Gastroesophageal sphincter (tissue), 4 donors: ENCODE results near the gene METRNL. TPM values are rescaled to one million over a fixed set of nuclear protein-coding genes. Genes with fewer than 3 reads are reported as not detected.

Source experiments
- ATAC-seq: fragments of 150-250 bp; one replicate; pipeline ENCODE4 v1.9.1; 2016; ENCODE audit warnings: mild to moderate bottlenecking, moderate library complexity
- H3K27ac ChIP-seq, 4 donors: fragments of 200-600 bp; sonication (generic) in 3 of 4; 1 replicate in 3 of 4; 2 replicates in 1 of 4; pipeline ENCODE4 v1.5.1; 2016 to 2019
- H3K27me3 ChIP-seq: fragments of 200-600 bp; sonication (generic); one replicate; pipeline ENCODE4 v1.5.1; 2019
- H3K36me3 ChIP-seq, 2 donors: fragments of 200-600 bp; sonication (generic); one replicate each; pipeline ENCODE4 v1.5.1; 2019; ENCODE audit warnings: control low read depth in 1 of 2
- H3K4me1 ChIP-seq, 3 donors: fragments of 200-600 bp; sonication (generic); 1 replicate in 2 of 3; 2 replicates in 1 of 3; pipeline ENCODE4 v1.5.1; 2016 to 2019; ENCODE audit warnings: control low read depth in 2 of 3
- H3K4me3 ChIP-seq, 2 donors: fragments of 200-600 bp; sonication (generic); one replicate each; pipeline ENCODE4 v1.5.1; 2019; ENCODE audit warnings: mild to moderate bottlenecking in 1 of 2, moderate library complexity in 1 of 2
- H3K9me3 ChIP-seq, 3 donors: fragments of 200-600 bp; sonication (generic); one replicate each; pipeline ENCODE4 v1.5.1; 2017 to 2019; ENCODE audit warnings: control low read depth in 2 of 3
- CTCF ChIP-seq, 4 experiments: fragments of 200-600 bp in 2 of 4; fragments of 450-650 bp in 2 of 4; sonication (generic) in 1 of 4; IDR thresholded peaks; one replicate each; pipeline ENCODE4 v1.5.1; 2017 to 2019; ENCODE audit warnings: antibody characterized with exemption in 4 of 4, mild to moderate bottlenecking in 2 of 4, moderate library complexity in 2 of 4
- EP300 ChIP-seq: sonication (generic); formaldehyde crosslinking; IDR thresholded peaks from one replicate; pipeline ENCODE4 v1.6.1; 2017; ENCODE audit warnings: antibody characterized with exemption, mild to moderate bottlenecking
- POLR2A ChIP-seq, 2 donors: fragments of 450-650 bp; IDR thresholded peaks; one replicate each; pipeline ENCODE4 v1.6.1; 2017; ENCODE audit warnings: antibody characterized with exemption in 2 of 2, mild to moderate bottlenecking in 2 of 2, moderate library complexity in 1 of 2
- POLR2AphosphoS5 ChIP-seq: sonication (generic); formaldehyde crosslinking; IDR thresholded peaks from one replicate; pipeline ENCODE4 v1.6.1; 2017; ENCODE audit warnings: antibody characterized with exemption
- WGBS, 2 donors: methylation state at CpG; one replicate each; pipeline ENCODE4 v1.1.5; 2018; ENCODE audit warnings: low coverage in 1 of 2; 5-methylcytosine and 5-hydroxymethylcytosine counted together
- total RNA-seq, 4 donors: library from RNA; depleted of rRNA; stranded (reverse); fragments of >200 nt; gene quantifications; one replicate each; pipeline ENCODE4 v1.1.0, GENCODE V29; 2016

METRNL gene
- total RNA-seq, 4 donors from 2014 or later = 41.1 to 82.6 (median 66.3) TPM

GRCh38 chr17:83069571-83069906 lies 9.9 kb upstream of the METRNL start:
- no peak overlapping the region for H3K27ac ChIP-seq
- H3K9me3 ChIP-seq = no peaks in the 10 kb centered on the region
- H3K4me1 ChIP-seq = no peaks in the 10 kb centered on the region
- no peak for ATAC-seq
- H3K27me3 ChIP-seq = peaks cover 13% of the 10 kb centered on the region
- TF ChIP-seq POLR2AphosphoS5 (no peak), EP300 (no peak), POLR2A (IDR thresholded peaks at IDR 0.05) (no peak), CTCF (IDR thresholded peaks at IDR 0.05) (no peak)
- 93 to 100% methylated on average over 4 to 7 of the region's 8 CpGs for WGBS, 2 donors
- no peaks in the 10 kb centered on the region for H3K36me3 ChIP-seq
- no peak overlapping the region for H3K4me3 ChIP-seq

- Histone ChIP-seq H3K27me3 (peaks cover 13% of the 10 kb centered on the region), H3K36me3 (no peaks in the 10 kb centered on the region), H3K4me1 (no peaks in the 10 kb centered on the region), H3K27ac (no peak overlapping the region), H3K9me3 (no peaks in the 10 kb centered on the region), H3K4me3 (no peak overlapping the region)
- no peak for ATAC-seq
- TF ChIP-seq EP300 = no peak
- TF ChIP-seq CTCF (IDR thresholded peaks at IDR 0.05) = no peak
- TF ChIP-seq POLR2AphosphoS5 = no peak
- TF ChIP-seq POLR2A (IDR thresholded peaks at IDR 0.05) = no peak
- WGBS, 2 donors = 73 to 100% methylated on average over 2 to 9 of the region's 35 CpGs
These were observed 9.3 kb upstream of the METRNL start for GRCh38 chr17:83069931-83070742.

- no peak for ATAC-seq
- H3K4me1 ChIP-seq = no peaks in the 10 kb centered on the region
- H3K4me3 ChIP-seq = no peak overlapping the region
- no peaks in the 10 kb centered on the region for H3K36me3 ChIP-seq
- TF ChIP-seq EP300 (no peak), POLR2AphosphoS5 (no peak), POLR2A (IDR thresholded peaks at IDR 0.05) (no peak), CTCF (IDR thresholded peaks at IDR 0.05) (no peak)
- peaks cover 13% of the 10 kb centered on the region for H3K27me3 ChIP-seq
- no peak overlapping the region for H3K27ac ChIP-seq
- H3K9me3 ChIP-seq = no peaks in the 10 kb centered on the region
- WGBS, 2 donors = 87 to 89% methylated on average over 10 to 12 of the region's 16 CpGs
These were observed 8.5 kb upstream of the METRNL start for GRCh38 chr17:83070800-83071341.

- no peaks in the 10 kb centered on the region for H3K9me3 ChIP-seq
- H3K4me1 ChIP-seq = no peaks in the 10 kb centered on the region
- no peak overlapping the region for H3K4me3 ChIP-seq
- ATAC-seq = no peak
- H3K27me3 ChIP-seq = peaks cover 13% of the 10 kb centered on the region
- no peaks in the 10 kb centered on the region for H3K36me3 ChIP-seq
- 86 to 91% methylated on average over 7 to 9 of the region's 12 CpGs for WGBS, 2 donors
- TF ChIP-seq EP300 (no peak), POLR2A (IDR thresholded peaks at IDR 0.05) (no peak), CTCF (IDR thresholded peaks at IDR 0.05) (no peak), POLR2AphosphoS5 (no peak)
- no peak overlapping the region for H3K27ac ChIP-seq
These were observed 8.0 kb upstream of the METRNL start for GRCh38 chr17:83071365-83071764.
